ENCODE measurements around the gene LCN9.

Gene LCN9

GRCh38 chr9:135697226-135697625 is 34.1 kb downstream of the LCN9 start:
- DNase-seq (no peak), ATAC-seq (no peak)
- H3K4me1 Mint-ChIP-seq: no peaks in the 10 kb centered on the region
- no peaks in the 10 kb centered on the region for H3K9me3 Mint-ChIP-seq
- H3K27me3 Mint-ChIP-seq: peaks cover 19% of the 10 kb centered on the region
- no peak overlapping the region for H3K4me3 Mint-ChIP-seq
- H3K27ac Mint-ChIP-seq: no peak overlapping the region

- Mint-ChIP-seq H3K4me3 (no peak overlapping the region), H3K27ac (no peak overlapping the region), H3K27me3 (peaks cover 26% of the 10 kb centered on the region), H3K4me1 (no peaks in the 10 kb centered on the region), H3K9me3 (no peaks in the 10 kb centered on the region)
- ATAC-seq (no peak), DNase-seq (no peak)
Observed at GRCh38 chr9:135698236-135698635, 35.1 kb downstream of the LCN9 start.

GRCh38 chr9:135698767-135699166 is 35.7 kb downstream of the LCN9 start:
- peaks cover 26% of the 10 kb centered on the region for H3K27me3 Mint-ChIP-seq
- no peak for DNase-seq
- H3K4me1 Mint-ChIP-seq: no peaks in the 10 kb centered on the region
- no peak for ATAC-seq
- no peaks in the 10 kb centered on the region for H3K9me3 Mint-ChIP-seq
- H3K4me3 Mint-ChIP-seq: no peak overlapping the region
- no peak overlapping the region for H3K27ac Mint-ChIP-seq

GRCh38 chr9:135699440-135699839 is 36.3 kb downstream of the LCN9 start, which contains the start of gene SOHLH1:
Gene SOHLH1 (minus strand): TSS chr9:135699481. CDS start chr9:135699467, 14 bp downstream.
- DNase-seq (no peak), ATAC-seq (peak; percentile 3)
- no peaks in the 10 kb centered on the region for H3K4me1 Mint-ChIP-seq
- H3K4me3 Mint-ChIP-seq: no peak within 1 kb of the TSS
- peaks cover 33% of the 10 kb centered on the region for H3K27me3 Mint-ChIP-seq
- no peaks in the 10 kb centered on the region for H3K9me3 Mint-ChIP-seq
- no peak within 1 kb of the TSS for H3K27ac Mint-ChIP-seq

- DNase-seq: no peak
- ATAC-seq: no peak
- peaks cover 44% of the 10 kb centered on the region for H3K27me3 Mint-ChIP-seq
- no peaks in the 10 kb centered on the region for H3K4me1 Mint-ChIP-seq
- H3K4me3 Mint-ChIP-seq: no peak overlapping the region
- H3K9me3 Mint-ChIP-seq: no peaks in the 10 kb centered on the region
- no peak overlapping the region for H3K27ac Mint-ChIP-seq
Observed at GRCh38 chr9:135700525-135700924, 37.4 kb downstream of the LCN9 start.

GRCh38 chr9:135701067-135701958 is 38.2 kb downstream of the LCN9 start:
- Mint-ChIP-seq H3K4me3 (no peak overlapping the region), H3K27ac (no peak overlapping the region), H3K4me1 (no peaks in the 10 kb centered on the region), H3K9me3 (no peaks in the 10 kb centered on the region), H3K27me3 (peaks cover 45% of the 10 kb centered on the region)
- DNase-seq (no peak), ATAC-seq (peak; percentile 40)

DNA sequence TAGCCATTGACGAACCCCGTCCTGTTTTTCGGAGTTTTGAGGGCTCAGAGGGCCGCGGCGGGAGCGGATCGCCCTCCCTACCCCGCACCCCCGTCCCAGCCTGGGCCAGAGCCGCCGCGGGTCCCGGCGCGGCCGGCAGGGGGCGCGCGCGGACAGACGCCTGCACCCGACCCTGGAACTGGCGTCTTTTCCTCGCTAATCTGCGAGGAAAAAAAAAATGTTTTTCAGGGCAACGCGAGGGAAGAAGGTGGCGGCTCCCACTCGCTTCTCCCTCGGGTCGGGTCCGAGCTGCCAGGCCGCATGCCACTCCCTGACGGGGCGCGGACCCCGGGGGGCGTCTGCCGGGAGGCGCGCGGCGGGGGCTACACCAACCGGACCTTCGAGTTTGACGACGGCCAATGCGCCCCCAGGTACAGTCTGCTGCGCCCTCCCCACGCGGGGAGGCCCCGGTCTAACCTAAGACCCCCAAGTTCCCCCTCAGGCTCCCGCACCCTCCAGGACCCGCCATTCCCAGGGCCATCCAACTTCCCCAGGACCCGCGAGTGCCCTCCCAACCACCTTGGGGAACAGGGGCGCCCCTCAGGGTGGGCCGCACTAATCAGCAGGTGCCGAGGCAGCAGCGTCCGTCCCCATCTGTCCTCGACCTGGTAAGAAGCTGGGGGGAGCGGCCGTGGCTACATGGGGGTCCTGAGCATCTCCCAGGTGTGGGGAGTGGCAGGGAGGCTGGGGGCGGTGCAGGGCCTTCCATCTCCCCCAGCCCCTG is 39.0 kb downstream of the LCN9 start, which contains the start of gene KCNT1:
Gene KCNT1, plus strand, starts transcription at position 227 of the 763 bp plus-strand sequence. Its CDS starts 74 bp downstream, at position 301.
- Mint-ChIP-seq H3K27ac (no peak within 1 kb of the TSS), H3K4me3 (no peak within 1 kb of the TSS)

GRCh38 chr9:135703726-135704125 is 40.6 kb downstream of the LCN9 start:
- Mint-ChIP-seq H3K27ac (no peak overlapping the region), H3K27me3 (peaks cover 53% of the 10 kb centered on the region), H3K4me1 (no peaks in the 10 kb centered on the region), H3K9me3 (no peaks in the 10 kb centered on the region), H3K4me3 (no peak overlapping the region)
- ATAC-seq (no peak), DNase-seq (no peak)

More for the DNA sequence above, 39.0 kb downstream of the LCN9 start, which contains the start of gene KCNT1:
- H3K4me1 Mint-ChIP-seq: no peaks in the 10 kb centered on the region
- peak; percentile 39 to 71 for DNase-seq
- peak; percentile 59 for ATAC-seq
- H3K27me3 Mint-ChIP-seq: peaks cover 45% of the 10 kb centered on the region
- H3K9me3 Mint-ChIP-seq: no peaks in the 10 kb centered on the region

- Mint-ChIP-seq H3K4me1 (no peaks in the 10 kb centered on the region), H3K27ac (no peak overlapping the region), H3K9me3 (no peaks in the 10 kb centered on the region), H3K27me3 (peaks cover 57% of the 10 kb centered on the region), H3K4me3 (no peak overlapping the region)
- DNase-seq (no peak), ATAC-seq (no peak)
Observed at GRCh38 chr9:135704483-135704882, 41.4 kb downstream of the LCN9 start.

GRCh38 chr9:135705376-135705775 is 42.3 kb downstream of the LCN9 start:
- no peak overlapping the region for H3K27ac Mint-ChIP-seq
- no peak overlapping the region for H3K4me3 Mint-ChIP-seq
- H3K9me3 Mint-ChIP-seq: no peaks in the 10 kb centered on the region

DNA sequence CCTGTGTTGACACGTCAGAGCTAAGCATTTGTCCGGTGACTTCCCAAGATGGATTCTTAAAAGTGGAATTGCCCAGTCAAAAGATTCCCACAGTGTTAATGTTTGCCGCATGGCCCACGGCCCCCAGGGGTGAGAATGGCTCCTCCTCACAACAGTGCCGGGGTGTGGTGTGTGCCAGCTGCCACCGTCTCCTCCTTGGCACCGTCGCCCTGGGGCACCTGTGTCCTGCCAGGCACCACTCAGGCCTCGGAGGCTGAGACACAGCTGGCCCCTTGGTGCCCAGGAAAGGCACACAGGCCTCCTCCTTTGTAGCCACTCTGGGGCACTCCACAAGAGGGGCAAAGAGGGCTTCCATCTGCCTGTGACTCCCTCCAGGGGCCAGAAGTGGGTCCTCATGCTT is 43.2 kb downstream of the LCN9 start:
- Mint-ChIP-seq H3K4me1 (no peaks in the 10 kb centered on the region), H3K27me3 (peaks cover 53% of the 10 kb centered on the region), H3K4me3 (no peak overlapping the region), H3K9me3 (no peaks in the 10 kb centered on the region), H3K27ac (no peak overlapping the region)
- ATAC-seq (no peak), DNase-seq (no peak)

More at GRCh38 chr9:135705376-135705775, 42.3 kb downstream of the LCN9 start:
- ATAC-seq (no peak), DNase-seq (no peak)
- Mint-ChIP-seq H3K27me3 (peaks cover 62% of the 10 kb centered on the region), H3K4me1 (no peaks in the 10 kb centered on the region)

GRCh38 chr9:135707252-135708138 is 44.4 kb downstream of the LCN9 start:
- no peak overlapping the region for H3K4me3 Mint-ChIP-seq
- no peaks in the 10 kb centered on the region for H3K4me1 Mint-ChIP-seq
- no peak for ATAC-seq
- DNase-seq: no peak
- H3K9me3 Mint-ChIP-seq: no peaks in the 10 kb centered on the region
- H3K27me3 Mint-ChIP-seq: peaks cover 61% of the 10 kb centered on the region
- H3K27ac Mint-ChIP-seq: no peak overlapping the region

DNA sequence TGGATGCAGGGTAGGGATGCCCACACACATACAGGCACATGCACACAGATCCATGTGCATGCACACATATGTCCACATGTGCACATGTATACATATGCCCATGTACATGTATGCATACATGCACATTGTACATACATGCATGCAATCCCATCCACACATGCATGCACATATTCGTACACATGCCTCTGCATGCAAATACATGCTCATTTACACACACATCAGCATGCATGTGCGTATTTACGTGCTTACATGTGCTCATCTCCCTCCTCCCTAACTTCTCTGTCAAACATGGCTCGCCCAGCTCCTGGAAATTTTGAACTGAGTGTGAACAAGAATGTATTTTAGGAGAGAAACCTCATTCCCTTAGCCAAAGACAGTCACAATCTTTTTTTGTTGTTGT is 45.1 kb downstream of the LCN9 start:
- Mint-ChIP-seq H3K27ac (no peak overlapping the region), H3K4me3 (no peak overlapping the region), H3K9me3 (no peaks in the 10 kb centered on the region), H3K27me3 (peaks cover 61% of the 10 kb centered on the region), H3K4me1 (no peaks in the 10 kb centered on the region)
- ATAC-seq: no peak
- no peak for DNase-seq

GRCh38 chr9:135711391-135711790 is 48.3 kb downstream of the LCN9 start:
- DNase-seq (no peak), ATAC-seq (no peak)
- Mint-ChIP-seq H3K4me3 (no peak overlapping the region), H3K27ac (no peak overlapping the region), H3K27me3 (peaks cover 64% of the 10 kb centered on the region), H3K9me3 (no peaks in the 10 kb centered on the region), H3K4me1 (peaks cover 5% of the 10 kb centered on the region)

DNA sequence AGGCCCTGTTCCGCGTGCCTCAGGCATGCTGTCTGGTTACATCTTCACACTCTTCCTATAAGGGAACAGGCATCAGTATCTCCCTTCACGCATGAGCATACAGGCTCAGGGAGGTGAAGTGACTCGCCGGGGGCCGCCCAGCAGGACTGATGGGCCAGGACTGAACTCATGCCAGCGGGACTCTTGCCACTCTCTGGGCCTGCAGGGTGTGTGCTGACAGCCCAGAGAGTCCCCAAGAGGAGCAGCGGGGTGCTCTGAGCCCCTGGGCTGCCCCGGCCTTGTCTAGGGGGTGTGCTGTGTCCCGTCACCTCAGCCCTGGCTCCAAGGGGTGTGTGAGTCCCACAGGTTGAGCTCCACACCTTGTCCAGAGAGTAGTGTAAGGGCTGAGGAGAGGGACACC is 48.8 kb downstream of the LCN9 start:
- H3K27me3 Mint-ChIP-seq: peaks cover 69% of the 10 kb centered on the region
- no peaks in the 10 kb centered on the region for H3K9me3 Mint-ChIP-seq
- no peak for DNase-seq
- ATAC-seq: no peak
- H3K4me1 Mint-ChIP-seq: peaks cover 5% of the 10 kb centered on the region
- H3K27ac Mint-ChIP-seq: no peak overlapping the region
- H3K4me3 Mint-ChIP-seq: no peak overlapping the region

All from stimulated activated naive CD8-positive, alpha-beta T cell treated with anti-CD3 and anti-CD28 coated beads, Interleukin-15, amount 100 ng/mL, for 72 hours (primary cell).